HG03064 (cell line): ENCODE data around the gene COLEC11.

Experiments used
- ATAC-seq: cut with Tn5 transposase; IDR thresholded peaks from one replicate; pipeline ENCODE4 v1.9.1; 2021; ENCODE audit warnings: low read depth; ENCODE audit not compliant: unreplicated experiment

The COLEC11 gene

GRCh38 chr2:3666613-3666975 lies 71.7 kb downstream of the COLEC11 start:
- no peak for ATAC-seq

GRCh38 chr2:3667151-3667631 lies 72.3 kb downstream of the COLEC11 start:
- ATAC-seq, result no peak

- ATAC-seq, result no peak
Observed at GRCh38 chr2:3669656-3670055, 74.7 kb downstream of the COLEC11 start.

GRCh38 chr2:3670376-3670775 lies 75.5 kb downstream of the COLEC11 start:
- ATAC-seq, result no peak

- ATAC-seq, result no peak
Observed at GRCh38 chr2:3670941-3671340, 76.0 kb downstream of the COLEC11 start.

- ATAC-seq, result no peak
Observed at GRCh38 chr2:3672861-3673678, 78.2 kb downstream of the COLEC11 start.

- ATAC-seq, result no peak
Observed at GRCh38 chr2:3674066-3674845, 79.3 kb downstream of the COLEC11 start.

- no peak for ATAC-seq
Observed at GRCh38 chr2:3675687-3676086, 80.8 kb downstream of the COLEC11 start.

GRCh38 chr2:3677436-3677835 lies 82.5 kb downstream of the COLEC11 start:
- no peak for ATAC-seq

GRCh38 chr2:3678212-3678611 lies 83.3 kb downstream of the COLEC11 start:
- no peak for ATAC-seq

GRCh38 chr2:3679180-3679579 lies 84.3 kb downstream of the COLEC11 start:
- ATAC-seq, result no peak

GRCh38 chr2:3679616-3680393 lies 84.9 kb downstream of the COLEC11 start:
- ATAC-seq, result no peak

GRCh38 chr2:3680548-3681345 lies 85.8 kb downstream of the COLEC11 start:
- no peak for ATAC-seq

- ATAC-seq, result no peak
Observed at GRCh38 chr2:3681625-3682024, 86.7 kb downstream of the COLEC11 start.

GRCh38 chr2:3682811-3683210 lies 87.9 kb downstream of the COLEC11 start:
- ATAC-seq, result no peak

GRCh38 chr2:3683748-3684454 lies 89.0 kb downstream of the COLEC11 start:
- ATAC-seq, result no peak

- ATAC-seq, result no peak
Observed at GRCh38 chr2:3689998-3690748, 95.3 kb downstream of the COLEC11 start.

GRCh38 chr2:3692375-3692774 lies 97.5 kb downstream of the COLEC11 start:
- ATAC-seq, result no peak
